ENCODE data around the gene COLGALT1.

COLGALT1 gene

GRCh38 chr19:17623224-17623935 lies 67.9 kb downstream of the COLGALT1 start:
- H3K4me3 ChIP-seq (ENCODE audit: low read depth, low read length), result no peak overlapping the region
- H3K36me3 ChIP-seq, result peaks cover 45% of the 10 kb centered on the region
- H3K27me3 ChIP-seq (ENCODE audit: insufficient read depth, low read depth, severe bottlenecking), result no peaks in the 10 kb centered on the region
- DNase-seq, result no peak
- no peak overlapping the region for H3K27ac ChIP-seq
- no peak for TF ChIP-seq CTCF (IDR thresholded peaks at IDR 0.05; ENCODE audit: low read depth, low read length)
- no peaks in the 10 kb centered on the region for H3K9me3 ChIP-seq (ENCODE audit: severe bottlenecking)

GRCh38 chr19:17624314-17624991 lies 69.0 kb downstream of the COLGALT1 start:
- no peak for TF ChIP-seq CTCF (IDR thresholded peaks at IDR 0.05; ENCODE audit: low read depth, low read length)
- Histone ChIP-seq H3K27ac (no peak overlapping the region), H3K9me3 (ENCODE audit: severe bottlenecking) (no peaks in the 10 kb centered on the region), H3K27me3 (ENCODE audit: insufficient read depth, low read depth, severe bottlenecking) (no peaks in the 10 kb centered on the region), H3K4me3 (ENCODE audit: low read depth, low read length) (no peak overlapping the region), H3K36me3 (peaks cover 45% of the 10 kb centered on the region)
- DNase-seq, result no peak

- Histone ChIP-seq H3K4me3 (ENCODE audit: low read depth, low read length) (no peak overlapping the region), H3K36me3 (peaks cover 49% of the 10 kb centered on the region), H3K27ac (no peak overlapping the region), H3K9me3 (ENCODE audit: severe bottlenecking) (no peaks in the 10 kb centered on the region), H3K27me3 (ENCODE audit: insufficient read depth, low read depth, severe bottlenecking) (no peaks in the 10 kb centered on the region)
- DNase-seq, result no peak
- no peak for TF ChIP-seq CTCF (IDR thresholded peaks at IDR 0.05; ENCODE audit: low read depth, low read length)
These were observed 69.6 kb downstream of the COLGALT1 start for GRCh38 chr19:17625043-17625442.

- Histone ChIP-seq H3K36me3 (peaks cover 56% of the 10 kb centered on the region), H3K9me3 (ENCODE audit: severe bottlenecking) (no peaks in the 10 kb centered on the region), H3K27me3 (ENCODE audit: insufficient read depth, low read depth, severe bottlenecking) (no peaks in the 10 kb centered on the region), H3K27ac (no peak overlapping the region), H3K4me3 (ENCODE audit: low read depth, low read length) (no peak overlapping the region)
- TF ChIP-seq CTCF (IDR thresholded peaks at IDR 0.05; ENCODE audit: low read depth, low read length), result no peak
- DNase-seq, result no peak
These were observed 70.5 kb downstream of the COLGALT1 start for GRCh38 chr19:17625980-17626379.

GRCh38 chr19:17626456-17627015 lies 71.1 kb downstream of the COLGALT1 start:
- no peak for TF ChIP-seq CTCF (IDR thresholded peaks at IDR 0.05; ENCODE audit: low read depth, low read length)
- Histone ChIP-seq H3K36me3 (peaks cover 60% of the 10 kb centered on the region), H3K27me3 (ENCODE audit: insufficient read depth, low read depth, severe bottlenecking) (no peaks in the 10 kb centered on the region), H3K4me3 (ENCODE audit: low read depth, low read length) (no peak overlapping the region), H3K9me3 (ENCODE audit: severe bottlenecking) (no peaks in the 10 kb centered on the region), H3K27ac (no peak overlapping the region)
- no peak for DNase-seq

All from WERI-Rb-1 (cell line).